KBM-7 (cell line): ENCODE measurements around the gene SLC35A3.
"Not testable (repeated sequence)": the region's sequence is repeated elsewhere in the genome, so short reads cannot be mapped to it uniquely, and the experiment has no call there.

ENCODE experiments used
- DNase-seq: peaks from one replicate; pipeline ENCODE4 v3.0.0-alpha.2; 2015
- in situ Hi-C: fragments of 300-500 bp; cut with MboI; formaldehyde crosslinking; loops from 2 replicates; pipeline ENCODE4 v1.14.3; 2020; ENCODE audit warnings: low sequenced_read_pairs, low pct_unique_long_range_greater_than_20kb, mixed read lengths

Gene SLC35A3

GRCh38 chr1:100019220-100019619 lies 49.4 kb downstream of the SLC35A3 start:
- in situ Hi-C loops, result no loop called here
- DNase-seq, result no peak

- no peak for DNase-seq
- in situ Hi-C loops, result no loop called here
Measured at GRCh38 chr1:100023482-100023881, 53.7 kb downstream of the SLC35A3 start.

- DNase-seq, result no peak
- in situ Hi-C loops, result loop anchor here (25.0 kb wide), 1 partner anchor 215 kb away; no protein-coding TSS in a partner anchor
Measured at GRCh38 chr1:100027212-100027611, 57.4 kb downstream of the SLC35A3 start.

GRCh38 chr1:100028765-100029164 lies 59.0 kb downstream of the SLC35A3 start:
- in situ Hi-C loops, result loop anchor here (25.0 kb wide), 1 partner anchor 216 kb away; no protein-coding TSS in a partner anchor
- DNase-seq, result no peak

GRCh38 chr1:100034470-100034869 lies 64.7 kb downstream of the SLC35A3 start:
- in situ Hi-C loops, result loop anchor here (25.0 kb wide), 1 partner anchor 222 kb away; no protein-coding TSS in a partner anchor
- DNase-seq, result peak; percentile 59

- no peak for DNase-seq
- in situ Hi-C loops, result loop anchor here (25.0 kb wide), 1 partner anchor 223 kb away; no protein-coding TSS in a partner anchor
Measured at GRCh38 chr1:100035214-100035613, 65.4 kb downstream of the SLC35A3 start.

GRCh38 chr1:100036718-100037655 lies 67.2 kb downstream of the SLC35A3 start:
- peak; percentile 53 for DNase-seq
- in situ Hi-C loops, result loop anchor here (25.0 kb wide), 1 partner anchor 225 kb away; no protein-coding TSS in a partner anchor

- no peak for DNase-seq
- in situ Hi-C loops, result loop anchor here (25.0 kb wide), 1 partner anchor 225 kb away; no protein-coding TSS in a partner anchor
Measured at GRCh38 chr1:100037656-100037926, 67.8 kb downstream of the SLC35A3 start.

- DNase-seq, result peak; percentile 82
- in situ Hi-C loops, result loop anchor here (25.0 kb wide), 1 partner anchor 226 kb away; no protein-coding TSS in a partner anchor
Measured at GRCh38 chr1:100037927-100038659, 68.3 kb downstream of the SLC35A3 start.

- in situ Hi-C loops, result loop anchor here (25.0 kb wide), 1 partner anchor 226 kb away; no protein-coding TSS in a partner anchor
- peak; percentile 63 for DNase-seq
Measured at GRCh38 chr1:100038660-100039287, 69.0 kb downstream of the SLC35A3 start.

- DNase-seq, result no peak
- in situ Hi-C loops, result loop anchor here (25.0 kb wide), 1 partner anchor 227 kb away; no protein-coding TSS in a partner anchor
Measured at GRCh38 chr1:100039591-100039990, 69.8 kb downstream of the SLC35A3 start.

- in situ Hi-C loops, result loop anchor here (25.0 kb wide), 1 partner anchor 233 kb away; no protein-coding TSS in a partner anchor
- DNase-seq, result no peak
Measured at GRCh38 chr1:100045206-100045605, 75.4 kb downstream of the SLC35A3 start.

- in situ Hi-C loops, result loop anchor here (25.0 kb wide), 1 partner anchor 235 kb away; no protein-coding TSS in a partner anchor
- not testable (repeated sequence) for DNase-seq
Measured at GRCh38 chr1:100047235-100047708, 77.5 kb downstream of the SLC35A3 start.

- in situ Hi-C loops, result no loop called here
Measured at GRCh38 chr1:100050139-100050538, 80.3 kb downstream of the SLC35A3 start.

GRCh38 chr1:100051401-100051800 lies 81.6 kb downstream of the SLC35A3 start:
- in situ Hi-C loops, result no loop called here
- no peak for DNase-seq

More at GRCh38 chr1:100050139-100050538, 80.3 kb downstream of the SLC35A3 start:
- no peak for DNase-seq

- in situ Hi-C loops, result no loop called here
- DNase-seq, result no peak
Measured at GRCh38 chr1:100051893-100052292, 82.1 kb downstream of the SLC35A3 start.

- DNase-seq, result no peak
- in situ Hi-C loops, result no loop called here
Measured at GRCh38 chr1:100053119-100053518, 83.3 kb downstream of the SLC35A3 start.

GRCh38 chr1:100053727-100054126 lies 83.9 kb downstream of the SLC35A3 start:
- no peak for DNase-seq
- in situ Hi-C loops, result no loop called here

GRCh38 chr1:100061681-100062080 lies 91.9 kb downstream of the SLC35A3 start:
- DNase-seq, result no peak

More at GRCh38 chr1:100061681-100062080, 91.9 kb downstream of the SLC35A3 start:
- in situ Hi-C loops, result no loop called here
